ENCODE results near the gene B4GALT6.

The B4GALT6 gene

DNA sequence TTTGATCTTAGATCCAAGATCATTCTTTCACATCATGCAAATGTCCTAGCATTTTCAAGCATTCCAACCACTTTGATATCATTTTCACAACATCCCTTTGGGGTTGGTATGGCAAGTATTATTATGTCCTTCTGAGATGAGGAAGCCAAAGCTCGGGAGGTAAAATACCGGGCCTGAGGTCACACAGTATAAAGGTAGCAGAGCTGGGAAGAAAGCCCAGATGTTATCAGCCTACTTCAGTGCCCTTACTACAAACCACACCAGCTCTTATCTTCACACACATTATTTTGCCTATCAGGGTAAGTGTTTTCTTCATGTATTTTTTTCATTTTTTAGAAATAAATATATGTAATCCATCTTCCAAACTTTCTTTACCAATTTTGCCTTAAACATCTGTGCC is 4.2 kb upstream of the B4GALT6 start:
- DNase-seq (ENCODE audit: low spot score), result no peak

DNA sequence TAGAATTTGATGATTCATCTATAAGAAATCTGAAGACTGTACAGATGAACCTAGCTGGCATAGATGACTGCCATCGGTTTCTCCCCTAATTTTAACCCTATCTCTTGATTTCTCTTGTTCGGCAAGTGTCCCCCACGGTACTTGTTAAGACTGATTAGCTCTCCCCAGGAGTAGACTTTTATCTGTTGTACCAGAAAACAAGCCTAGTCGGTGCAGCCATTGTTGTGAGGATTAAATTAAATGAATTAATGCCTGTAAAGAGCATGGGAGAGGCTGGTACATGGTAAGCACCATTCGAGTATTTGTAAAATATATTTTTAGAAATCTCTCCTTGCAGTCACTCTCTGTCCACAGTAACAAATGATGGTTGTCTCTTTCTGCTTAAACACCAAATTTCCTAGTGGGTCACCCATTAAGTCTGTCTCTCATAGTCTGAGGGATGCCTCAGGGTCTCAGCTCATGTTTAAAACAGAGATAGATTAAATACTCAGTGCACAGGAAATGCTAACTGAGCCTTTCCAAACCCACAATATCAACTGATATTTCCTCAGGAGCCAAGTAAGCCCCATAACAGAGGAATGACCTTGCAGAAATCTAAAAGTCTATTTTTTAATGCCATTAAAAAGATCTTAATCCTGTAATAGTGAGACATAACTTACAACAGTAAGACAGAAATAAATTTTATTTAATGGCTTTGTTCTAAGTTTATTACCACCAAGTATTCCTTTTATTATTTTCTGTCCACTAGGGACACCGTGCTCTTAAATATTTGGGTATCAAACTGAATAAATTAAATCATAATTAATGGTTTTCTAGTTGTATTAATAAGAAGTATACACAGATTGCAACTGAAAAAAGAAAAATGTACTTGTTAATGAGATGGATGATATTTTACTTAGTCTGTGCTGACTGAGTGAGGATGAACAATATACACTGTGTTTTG is 2.9 kb upstream of the B4GALT6 start:
- no peak for DNase-seq (ENCODE audit: low spot score)

- no peak for DNase-seq (ENCODE audit: low spot score)
Measured at GRCh38 chr18:31686572-31686971, 2.2 kb upstream of the B4GALT6 start.

DNA sequence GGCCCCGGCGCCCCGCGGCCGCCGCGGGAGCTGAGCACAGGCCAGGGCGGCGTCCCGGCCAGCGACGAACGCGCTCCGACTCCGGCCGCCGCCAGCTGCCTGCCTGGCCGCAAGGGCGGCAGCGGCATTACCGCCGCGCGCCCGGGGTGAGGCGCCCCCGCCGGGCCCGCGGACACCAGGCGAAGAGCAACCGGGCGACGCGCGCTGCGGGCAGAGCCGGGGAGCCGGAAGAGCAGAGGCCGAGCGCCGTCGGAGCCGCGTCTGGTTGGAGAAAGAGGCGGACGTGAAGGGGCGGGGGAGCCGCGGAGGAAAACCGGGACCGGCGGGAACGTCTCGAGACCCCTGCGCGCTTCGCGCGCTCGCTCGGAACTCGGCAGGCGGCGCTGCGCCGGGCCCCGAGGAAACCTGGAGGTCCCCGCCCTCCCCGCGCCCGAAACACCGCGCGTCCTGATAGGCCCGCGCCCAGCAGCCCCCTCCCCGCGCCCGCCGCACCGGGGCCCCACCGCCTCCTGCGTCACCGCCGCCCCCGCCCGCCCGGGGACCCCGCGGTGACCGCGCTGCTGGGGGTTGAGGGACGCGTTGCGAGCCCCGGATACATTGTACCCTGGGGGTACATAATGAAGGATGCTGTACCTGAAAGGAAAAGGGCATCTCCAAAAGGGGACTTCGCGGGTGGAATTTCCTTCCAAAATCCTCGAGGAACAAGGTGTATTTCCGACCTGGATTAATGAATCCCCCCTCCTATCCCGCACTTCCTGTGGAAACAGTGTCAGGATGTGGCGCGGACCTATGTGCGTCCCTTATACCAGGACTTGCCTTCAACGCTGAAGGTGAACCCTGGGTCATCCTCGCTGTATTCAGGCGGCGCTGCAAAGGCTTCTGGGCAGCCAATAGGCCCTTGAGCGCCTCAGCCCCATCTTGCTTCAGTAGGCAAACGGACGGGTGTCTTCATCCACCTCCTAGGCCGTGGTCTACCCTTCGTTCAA is 1.0 kb upstream of the B4GALT6 start:
- peak; percentile 13 for DNase-seq (ENCODE audit: low spot score)

- no peak for DNase-seq (ENCODE audit: low spot score)
Measured at GRCh38 chr18:31683968-31684278, 458 bp downstream of the B4GALT6 start.

DNA sequence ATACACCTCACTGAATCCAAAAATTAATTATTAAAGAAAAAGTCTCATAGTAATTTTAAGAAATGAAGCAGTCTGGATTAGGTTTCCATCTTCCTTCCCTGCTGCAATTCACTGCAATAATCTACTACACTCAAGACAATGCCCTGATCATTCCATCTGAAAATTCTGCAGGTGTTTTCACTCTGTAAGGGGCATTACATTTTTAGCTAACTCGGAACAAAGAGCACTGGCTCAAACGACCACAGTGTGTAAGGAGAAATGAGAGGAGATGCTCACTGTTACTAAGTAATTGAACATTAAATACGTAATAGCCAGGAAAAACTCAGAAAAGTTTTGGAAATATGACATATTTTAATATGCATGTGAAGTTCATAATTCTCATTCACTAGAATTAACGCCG is 1.3 kb downstream of the B4GALT6 start:
- no peak for DNase-seq (ENCODE audit: low spot score)

DNA sequence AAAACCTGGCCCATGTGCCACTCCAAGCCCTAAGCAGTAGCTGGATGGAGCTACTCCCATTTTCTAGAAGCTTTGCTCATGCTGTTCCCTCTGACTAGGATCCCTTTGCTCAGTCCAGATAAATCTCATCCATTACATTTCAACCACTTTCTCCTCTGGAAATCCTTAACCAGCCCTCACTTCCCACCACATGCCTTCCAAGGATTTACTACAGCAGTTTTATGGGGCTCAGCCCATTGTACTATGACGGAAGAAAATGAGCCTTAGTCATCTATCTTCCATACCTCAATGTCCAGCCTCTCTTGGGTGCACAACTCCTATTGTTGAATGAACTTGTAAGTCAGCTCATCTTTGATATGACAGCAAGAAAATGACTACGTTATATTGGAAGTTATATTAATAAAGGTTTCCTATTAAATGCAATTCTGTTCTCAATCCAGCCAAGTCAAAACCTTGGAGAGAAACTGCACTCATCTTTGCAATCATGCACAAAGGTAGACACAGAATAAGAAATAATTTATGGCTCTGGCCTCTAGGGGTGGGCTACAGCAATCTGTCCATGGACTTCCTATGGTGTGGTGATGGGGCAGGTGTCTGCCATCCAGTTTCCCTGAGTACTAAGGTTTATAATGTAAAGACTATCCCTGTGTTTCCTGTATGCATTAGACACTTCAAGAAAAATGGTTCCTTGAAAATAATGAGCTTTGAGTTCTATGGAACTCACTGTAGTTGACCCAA is 3.4 kb downstream of the B4GALT6 start:
- DNase-seq (ENCODE audit: low spot score), result no peak

GRCh38 chr18:31680433-31680811 is 4.0 kb downstream of the B4GALT6 start:
- DNase-seq (ENCODE audit: low spot score), result no peak

DNA sequence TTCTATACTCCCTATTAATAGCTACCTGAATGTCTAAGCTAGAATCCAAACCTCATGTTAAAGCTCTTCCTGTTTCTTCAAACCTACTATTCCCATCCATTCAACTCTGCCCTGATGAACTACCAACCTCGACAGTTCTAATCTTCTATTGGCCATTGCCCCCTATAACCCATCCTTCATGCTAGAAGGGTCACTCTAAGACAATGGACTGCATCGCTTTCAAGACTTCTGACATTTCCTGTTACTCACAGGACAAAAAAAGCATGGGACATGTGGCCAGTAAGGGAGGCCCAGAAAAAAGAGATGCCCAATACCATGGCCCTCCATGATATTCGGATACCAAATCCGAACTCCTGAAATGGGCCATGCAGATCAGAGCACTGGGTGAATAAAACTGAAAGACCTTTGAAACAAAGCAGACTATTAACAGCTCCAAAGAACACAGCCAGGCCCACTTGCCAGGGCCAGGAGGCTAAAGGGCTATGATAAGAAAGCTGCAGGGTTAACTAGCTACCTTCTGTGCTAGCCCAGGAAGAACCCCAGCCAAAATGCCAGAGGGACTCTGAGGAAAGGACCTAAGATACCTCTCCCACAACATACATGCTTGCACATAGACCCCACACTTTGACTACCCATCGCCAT is 4.5 kb downstream of the B4GALT6 start:
- DNase-seq (ENCODE audit: low spot score), result no peak

- no peak for DNase-seq (ENCODE audit: low spot score)
Measured at GRCh38 chr18:31679133-31679742, 5.1 kb downstream of the B4GALT6 start.

GRCh38 chr18:31678425-31678824 is 6.0 kb downstream of the B4GALT6 start:
- DNase-seq (ENCODE audit: low spot score), result no peak

DNA sequence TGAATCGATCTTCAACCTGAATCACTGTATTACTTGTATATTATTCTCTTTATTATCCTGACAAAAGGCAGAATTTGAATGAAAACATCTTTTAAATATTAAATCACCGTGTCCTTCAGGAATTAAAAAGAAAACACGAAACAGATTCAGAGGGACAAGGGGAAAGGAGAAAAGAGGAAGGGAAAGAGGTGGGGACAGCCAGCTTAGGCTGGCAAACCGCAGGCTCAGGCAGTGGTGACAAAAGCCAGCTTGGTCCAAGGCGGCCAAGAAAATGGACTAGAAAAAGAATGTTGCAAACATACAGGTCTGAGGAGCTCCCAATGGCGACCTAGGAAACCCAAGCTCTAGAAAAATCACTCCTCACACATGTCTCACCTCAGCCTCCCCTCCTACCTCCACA is 6.8 kb downstream of the B4GALT6 start:
- DNase-seq (ENCODE audit: low spot score), result no peak

GRCh38 chr18:31675404-31675803 is 9.0 kb downstream of the B4GALT6 start:
- no peak for DNase-seq (ENCODE audit: low spot score)

- no peak for DNase-seq (ENCODE audit: low spot score)
Measured at GRCh38 chr18:31672628-31673135, 11.7 kb downstream of the B4GALT6 start.

- DNase-seq (ENCODE audit: low spot score), result no peak
Measured at GRCh38 chr18:31671951-31672350, 12.4 kb downstream of the B4GALT6 start.

- no peak for DNase-seq (ENCODE audit: low spot score)
Measured at GRCh38 chr18:31669541-31669940, 14.8 kb downstream of the B4GALT6 start.

DNA sequence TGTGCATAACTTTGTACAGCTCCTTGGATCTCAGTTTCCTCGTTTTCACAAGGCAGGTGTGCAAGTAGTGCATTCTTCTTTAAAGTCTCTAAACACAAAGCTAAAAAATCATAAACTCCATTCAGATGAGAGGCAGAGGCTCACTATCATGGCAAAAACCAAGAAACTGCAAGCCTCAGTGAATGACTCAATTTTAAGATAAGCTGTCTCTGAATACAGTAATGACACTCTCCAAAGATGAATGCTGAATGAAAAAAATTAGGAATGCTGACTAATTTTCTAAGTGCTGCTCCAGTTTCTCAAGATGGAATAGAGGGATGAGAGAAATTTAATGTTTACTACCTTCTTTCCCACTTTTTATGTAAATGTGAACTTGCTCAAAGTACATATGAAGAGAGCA is 17.2 kb downstream of the B4GALT6 start:
- DNase-seq (ENCODE audit: low spot score), result no peak

DNA sequence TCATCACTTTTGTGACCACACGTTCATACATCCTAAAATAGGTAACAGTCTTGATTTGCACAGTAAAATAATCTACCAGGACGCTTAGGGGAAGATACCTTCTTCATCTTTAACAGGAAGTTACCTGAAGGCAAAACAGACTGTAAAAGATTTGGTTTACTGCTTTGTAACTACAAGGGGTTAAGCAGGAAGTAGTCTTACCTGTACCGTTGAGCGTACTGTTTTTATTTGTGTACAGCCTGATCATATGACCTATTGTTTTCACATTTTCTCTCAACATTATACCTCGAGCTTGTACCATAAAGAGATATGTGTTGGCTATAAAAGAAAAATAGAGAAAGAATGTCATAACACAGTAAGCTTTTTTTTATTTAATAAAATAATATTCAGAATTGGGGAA is 18.3 kb downstream of the B4GALT6 start:
- no peak for DNase-seq (ENCODE audit: low spot score)

DNA sequence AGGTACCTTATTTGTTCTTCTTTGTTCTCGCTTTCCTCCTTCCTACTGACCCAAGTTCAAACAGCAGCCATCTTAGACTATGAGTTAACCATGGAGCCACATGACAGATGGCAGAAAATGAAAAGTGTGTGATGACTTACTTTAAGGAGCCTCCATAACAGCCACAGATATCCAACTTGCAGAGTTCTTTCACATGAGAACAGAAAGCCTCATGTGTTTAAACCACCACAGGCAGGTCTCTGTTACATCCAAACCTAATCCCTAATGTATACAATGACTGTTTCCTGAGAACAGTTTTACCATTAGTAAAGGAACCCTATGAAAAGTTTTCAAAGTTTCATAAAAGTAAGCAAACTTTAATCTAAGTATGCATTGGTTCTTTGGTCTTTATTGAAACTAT is 20.3 kb downstream of the B4GALT6 start:
- DNase-seq (ENCODE audit: low spot score), result no peak

GRCh38 chr18:31661965-31662364 is 22.4 kb downstream of the B4GALT6 start:
- no peak for DNase-seq (ENCODE audit: low spot score)

GRCh38 chr18:31660763-31661162 is 23.6 kb downstream of the B4GALT6 start:
- DNase-seq (ENCODE audit: low spot score), result no peak
